ENCODE data around the gene COL6A2.
"Not testable (repeated sequence)": the region's sequence is repeated elsewhere in the genome, so short reads cannot be mapped to it uniquely, and the experiment has no call there.

Gene COL6A2

DNA sequence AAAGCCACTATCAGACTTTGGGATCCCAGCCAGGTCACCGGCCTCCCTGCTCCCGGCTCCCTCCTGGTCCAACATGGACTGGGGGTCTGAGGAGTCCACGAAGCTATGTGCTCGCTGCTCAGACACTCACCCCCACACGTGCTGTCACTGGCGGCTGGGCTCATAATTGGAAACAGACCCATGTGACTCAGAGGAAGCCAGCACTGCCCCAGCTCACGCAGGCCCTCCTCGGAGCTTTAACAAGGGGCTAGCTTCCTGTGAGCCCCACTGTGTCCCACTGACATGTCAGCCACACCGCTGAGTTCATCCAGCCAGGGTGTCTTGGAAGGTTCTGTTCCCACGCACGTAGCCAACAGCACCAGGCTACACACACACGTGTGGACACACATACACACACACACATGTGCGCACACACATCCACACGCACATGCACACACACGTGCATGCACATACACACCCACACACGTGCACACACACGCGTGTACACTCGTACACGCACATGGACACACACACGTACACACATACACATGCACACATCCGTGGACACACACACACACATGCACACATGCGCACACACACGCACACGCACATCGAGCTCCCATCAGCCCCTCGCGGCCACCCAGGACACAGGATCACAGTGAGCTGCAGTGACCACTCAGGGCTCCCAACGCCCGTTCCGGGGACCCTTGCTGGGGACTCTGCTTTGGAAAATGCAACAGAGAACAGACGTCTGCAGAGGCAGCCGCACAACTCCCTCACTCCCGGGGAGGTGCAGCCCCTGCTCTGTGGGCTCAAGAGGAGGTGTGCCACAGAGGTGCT lies 18.4 kb upstream of the COL6A2 start:
- no peak for DNase-seq (ENCODE audit: low read depth)

GRCh38 chr21:46080171-46081021 lies 17.5 kb upstream of the COL6A2 start:
- no peak for DNase-seq (ENCODE audit: low read depth)

- no peak for DNase-seq (ENCODE audit: low read depth)
Measured at GRCh38 chr21:46081022-46081861, 16.7 kb upstream of the COL6A2 start.

GRCh38 chr21:46081862-46082712 lies 15.8 kb upstream of the COL6A2 start:
- DNase-seq (ENCODE audit: low read depth) = no peak

GRCh38 chr21:46082713-46082962 lies 15.3 kb upstream of the COL6A2 start:
- DNase-seq (ENCODE audit: low read depth) = no peak

GRCh38 chr21:46082963-46083790 lies 14.7 kb upstream of the COL6A2 start:
- DNase-seq (ENCODE audit: low read depth) = no peak

- no peak for DNase-seq (ENCODE audit: low read depth)
Measured at GRCh38 chr21:46083791-46084561, 13.9 kb upstream of the COL6A2 start.

DNA sequence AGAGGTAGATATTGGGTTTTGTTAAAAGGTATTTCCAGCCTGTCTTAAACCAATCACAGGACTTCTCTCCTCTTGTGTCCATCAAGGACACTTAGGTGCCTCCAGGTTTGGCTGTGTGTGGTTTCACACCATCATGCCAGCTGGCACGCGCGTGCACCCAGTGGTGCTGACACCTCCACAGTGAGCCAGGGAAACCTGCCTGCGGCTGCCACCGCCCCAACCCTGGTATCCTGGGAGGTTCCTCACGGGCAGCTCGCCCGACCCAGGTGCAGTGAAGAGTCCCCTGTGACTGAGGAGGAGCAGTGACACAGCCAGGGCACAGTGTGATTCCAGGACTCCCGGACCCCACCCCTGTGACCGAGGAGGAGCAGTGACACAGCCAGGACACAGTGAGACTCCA lies 13.2 kb upstream of the COL6A2 start:
- no peak for DNase-seq (ENCODE audit: low read depth)

- DNase-seq (ENCODE audit: low read depth) = not testable (repeated sequence)
Measured at GRCh38 chr21:46085259-46085658, 12.7 kb upstream of the COL6A2 start.

GRCh38 chr21:46087641-46088040 lies 10.3 kb upstream of the COL6A2 start:
- no peak for DNase-seq (ENCODE audit: low read depth)

DNA sequence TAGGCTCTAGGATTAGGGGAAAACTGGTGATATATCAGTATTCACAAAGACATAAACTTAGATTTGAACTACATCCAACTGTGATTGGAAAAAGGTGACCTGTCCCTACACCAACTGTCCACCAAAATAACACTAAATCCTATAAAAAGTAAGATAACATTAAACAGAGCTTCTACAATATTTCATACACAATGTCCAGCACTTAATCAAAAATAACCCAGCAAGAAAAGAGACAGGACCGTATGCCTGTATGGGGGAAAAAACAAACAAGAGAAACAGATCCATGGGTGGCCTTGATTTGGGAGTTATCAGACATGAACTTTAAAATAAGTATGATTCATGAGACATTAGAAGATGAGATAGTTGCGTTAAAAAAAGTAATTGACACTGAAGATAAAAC lies 9.7 kb upstream of the COL6A2 start:
- no peak for DNase-seq (ENCODE audit: low read depth)

- DNase-seq (ENCODE audit: low read depth) = no peak
Measured at GRCh38 chr21:46089285-46089684, 8.6 kb upstream of the COL6A2 start.

GRCh38 chr21:46091118-46091517 lies 6.8 kb upstream of the COL6A2 start:
- DNase-seq (ENCODE audit: low read depth) = no peak

DNA sequence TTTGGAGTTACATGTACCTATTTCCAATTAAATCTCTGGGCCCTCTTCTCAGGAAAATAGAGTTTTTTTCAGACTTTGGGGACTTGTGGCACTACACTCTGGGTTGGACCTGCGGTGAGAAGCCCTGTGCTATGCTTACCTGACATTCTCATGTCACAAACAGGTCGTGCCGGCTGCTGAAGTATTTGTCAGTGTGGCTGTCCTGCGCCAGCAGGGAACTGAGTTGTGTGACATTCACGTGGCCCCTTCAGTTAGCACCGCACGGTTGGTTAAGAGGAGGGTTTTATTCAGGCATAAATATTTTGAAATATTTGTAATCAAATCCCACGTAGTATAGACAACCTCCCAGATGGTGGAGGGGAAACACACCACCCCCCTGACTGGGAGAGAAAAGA lies 6.3 kb upstream of the COL6A2 start:
- DNase-seq (ENCODE audit: low read depth) = no peak

GRCh38 chr21:46092026-46092764 lies 5.7 kb upstream of the COL6A2 start:
- DNase-seq (ENCODE audit: low read depth) = no peak

DNA sequence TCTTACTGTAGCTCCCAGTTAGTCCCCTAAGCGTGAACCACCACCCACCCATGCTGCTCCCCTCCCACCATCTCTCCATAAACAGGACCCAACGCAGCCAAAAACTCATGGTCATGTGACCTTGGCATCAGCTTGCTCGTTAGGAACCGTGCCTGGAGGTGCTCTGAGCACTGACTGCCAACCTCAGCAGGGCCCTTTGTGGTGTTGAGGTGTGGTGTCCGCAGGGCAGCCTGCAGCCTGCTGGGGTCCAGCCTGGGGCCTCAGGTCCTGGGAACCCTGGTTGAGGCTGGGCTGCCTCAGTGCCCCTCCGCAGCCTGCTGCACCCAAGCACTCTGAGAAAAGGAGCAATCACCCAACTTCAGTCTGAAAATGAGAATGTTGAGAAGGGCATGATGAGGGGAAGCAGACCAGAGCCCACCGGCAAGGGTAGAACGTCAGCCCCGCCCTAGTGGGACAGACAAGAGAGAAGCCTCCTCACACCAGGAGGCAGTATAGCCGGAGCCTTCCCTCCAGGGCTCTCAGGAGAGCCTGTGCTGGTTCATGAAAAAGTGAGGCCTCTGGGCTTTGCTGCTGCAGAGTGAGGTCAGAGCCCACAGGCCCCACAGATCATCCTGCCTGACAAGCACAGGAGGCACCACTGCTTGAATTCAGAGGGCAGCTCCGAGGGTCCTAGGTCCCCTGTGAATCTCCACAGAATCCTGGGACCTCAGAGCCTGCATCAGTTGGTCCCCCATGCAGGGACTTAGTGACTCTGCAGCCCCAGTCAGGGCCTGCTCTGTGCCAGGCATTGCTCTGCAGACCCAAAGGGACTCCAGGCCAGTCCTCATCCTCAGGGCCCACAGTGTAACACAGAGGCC lies 4.9 kb upstream of the COL6A2 start:
- DNase-seq (ENCODE audit: low read depth) = no peak

DNA sequence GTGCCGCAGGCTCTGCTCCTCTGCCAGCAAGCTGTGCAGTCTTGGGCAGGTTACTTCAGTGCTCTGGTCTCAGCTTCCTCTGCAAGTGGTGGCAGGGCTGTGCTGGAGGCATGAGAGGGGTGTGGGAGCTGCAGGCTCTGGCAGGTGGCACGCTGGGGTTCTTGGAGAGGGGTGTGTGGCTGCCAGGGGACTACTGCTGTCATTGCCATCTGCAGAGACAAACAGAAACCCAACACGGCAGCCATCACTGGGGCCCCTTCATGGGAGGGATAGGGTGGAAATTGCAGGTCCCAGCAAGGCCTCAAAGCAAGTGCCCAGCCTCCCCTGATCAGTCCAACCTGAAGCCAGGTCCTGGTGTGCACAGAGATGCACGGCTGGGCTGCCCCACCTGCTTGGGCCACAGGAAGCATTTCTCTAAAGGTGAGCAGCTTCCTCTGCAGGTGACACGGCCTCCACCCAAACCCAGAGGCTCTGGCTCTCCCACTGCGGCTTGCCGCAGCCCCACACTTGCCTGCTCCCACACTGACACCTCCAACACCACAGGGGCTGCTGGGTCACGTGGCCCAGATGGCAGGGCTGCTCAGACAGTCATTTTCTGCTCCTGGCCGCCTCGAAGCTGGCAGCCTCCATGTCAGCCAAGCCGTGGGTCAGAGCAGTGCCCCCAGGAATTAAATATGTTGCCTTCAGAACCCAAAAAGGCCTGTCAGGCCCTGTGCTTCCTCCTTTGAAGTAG lies 4.1 kb upstream of the COL6A2 start:
- DNase-seq (ENCODE audit: low read depth) = no peak

Measured in stimulated activated CD8-positive, alpha-beta memory T cell treated with anti-CD3 and anti-CD28 coated beads, Interleukin-7, amount 100 ng/mL, for 24 hours (primary cell).